HG02943 (cell line): ENCODE data around the gene ARHGEF17.

Source experiments
- ATAC-seq: cut with Tn5 transposase; IDR thresholded peaks from one replicate; pipeline ENCODE4 v1.9.1; 2021; ENCODE audit warnings: mild to moderate bottlenecking, low read depth, moderate library complexity; ENCODE audit not compliant: unreplicated experiment

ARHGEF17 gene

GRCh38 chr11:73376803-73377629 lies 68.9 kb downstream of the ARHGEF17 start:
- ATAC-seq: peak; percentile 22

- ATAC-seq: no peak
Measured at GRCh38 chr11:73379189-73379880, 71.3 kb downstream of the ARHGEF17 start.

- ATAC-seq: no peak
Measured at GRCh38 chr11:73380331-73380730, 72.3 kb downstream of the ARHGEF17 start.

DNA sequence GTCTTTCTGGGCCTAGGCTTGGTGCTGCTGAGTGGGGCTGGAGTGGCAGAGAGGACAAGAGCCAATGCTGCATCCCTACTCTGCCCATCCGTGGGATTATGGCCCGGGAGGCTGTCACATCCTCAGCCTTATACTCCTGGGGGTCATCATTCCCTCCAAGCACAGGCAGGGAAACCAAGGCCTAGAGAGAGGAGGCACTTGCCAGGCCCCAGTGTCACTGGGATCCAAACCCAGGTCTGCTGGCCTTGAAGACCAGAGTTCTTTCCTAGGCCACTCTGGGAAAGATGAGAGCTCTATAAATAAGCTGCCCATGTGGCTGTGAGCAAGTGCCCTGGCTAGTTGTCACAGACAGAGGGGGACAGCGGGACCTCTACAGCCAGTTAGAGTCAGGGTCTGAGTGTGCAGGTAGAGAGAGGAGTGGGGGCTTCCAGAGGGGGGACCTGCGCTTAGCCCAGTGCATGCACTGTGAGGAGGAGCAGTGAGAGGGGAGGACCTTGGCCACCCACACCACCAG lies 72.9 kb downstream of the ARHGEF17 start:
- no peak for ATAC-seq

GRCh38 chr11:73381589-73381988 lies 73.5 kb downstream of the ARHGEF17 start:
- ATAC-seq: no peak

DNA sequence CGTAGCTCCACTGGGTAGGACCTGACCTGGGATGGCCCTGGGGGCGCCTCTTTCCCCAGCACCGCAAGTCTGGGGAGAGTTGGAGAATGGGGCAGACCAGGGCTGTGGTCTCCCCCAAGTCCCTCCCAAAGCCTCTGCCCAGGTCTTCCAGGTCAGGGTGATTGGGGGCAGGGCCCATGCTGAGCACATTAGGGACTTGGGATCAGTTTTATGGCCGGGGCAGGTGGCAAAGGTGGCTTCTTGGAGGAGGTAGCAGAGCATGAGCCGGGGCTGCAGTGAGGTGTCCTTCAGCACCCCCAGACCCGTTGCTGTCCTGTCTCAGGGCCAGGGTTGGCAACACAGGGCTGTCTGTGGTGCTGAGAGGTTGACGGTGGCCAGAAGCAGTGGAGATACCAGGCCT lies 74.1 kb downstream of the ARHGEF17 start:
- no peak for ATAC-seq

DNA sequence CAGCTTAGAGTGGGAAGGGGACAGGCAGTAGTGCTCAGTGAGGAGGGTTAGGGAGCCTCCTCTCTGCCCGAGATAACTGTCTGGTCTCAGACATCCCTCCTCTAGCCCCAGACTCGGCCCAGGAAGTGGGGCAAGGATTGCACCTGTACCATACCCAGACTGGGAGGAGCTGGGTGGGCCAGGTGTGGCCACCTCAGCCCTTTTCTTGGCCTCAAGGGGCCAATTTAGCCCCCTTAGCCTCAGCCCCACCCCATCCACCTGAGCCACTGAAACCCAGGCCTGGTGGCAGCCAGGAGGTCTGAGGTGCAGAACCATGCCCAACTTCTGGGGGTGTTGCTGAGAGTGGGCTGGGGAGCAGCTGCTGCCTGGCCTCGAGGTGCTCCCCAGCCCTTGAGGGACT lies 74.7 kb downstream of the ARHGEF17 start:
- ATAC-seq: no peak

DNA sequence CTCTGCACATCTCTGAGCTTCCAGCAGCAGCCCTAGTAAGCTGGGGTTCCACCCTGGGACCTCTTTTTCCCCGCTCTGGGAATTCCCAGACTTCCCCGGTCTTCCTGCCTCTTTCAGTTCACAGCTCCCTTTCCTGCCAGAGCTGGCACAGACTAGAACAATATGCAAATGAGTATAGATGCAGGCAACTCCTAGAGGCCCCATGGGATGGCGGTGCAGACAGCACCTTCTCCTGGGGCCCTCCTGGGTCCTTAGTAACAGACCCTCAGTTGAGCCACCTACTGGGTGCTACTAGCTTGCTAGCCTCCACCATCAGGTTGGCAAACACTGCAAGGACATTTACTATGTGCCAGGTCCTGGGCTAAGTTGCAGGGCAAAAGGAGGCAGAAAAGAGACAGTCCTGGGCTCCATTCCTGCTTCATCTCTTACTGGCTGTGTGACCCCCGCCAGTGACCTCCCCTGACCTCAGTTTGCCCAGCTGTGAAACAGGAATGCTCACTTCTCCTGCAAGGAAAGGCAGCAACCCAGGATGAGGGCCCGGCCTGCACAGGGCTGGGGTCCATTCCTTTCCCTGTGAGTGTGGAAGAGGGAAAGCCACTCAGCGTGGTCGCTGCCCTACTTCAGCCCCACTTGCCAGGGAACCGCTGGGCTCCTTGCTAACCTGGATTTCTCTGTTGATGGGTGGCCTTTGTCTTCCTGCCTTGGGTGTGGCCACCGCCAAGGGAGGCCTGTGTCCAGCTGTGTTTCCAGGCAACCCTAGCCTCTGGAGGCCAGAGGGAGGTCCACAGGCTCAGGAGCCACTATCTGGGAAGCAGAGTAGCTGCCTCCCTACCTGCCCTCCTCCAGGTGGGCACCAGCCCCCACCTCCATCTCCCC lies 75.4 kb downstream of the ARHGEF17 start:
- ATAC-seq: no peak

DNA sequence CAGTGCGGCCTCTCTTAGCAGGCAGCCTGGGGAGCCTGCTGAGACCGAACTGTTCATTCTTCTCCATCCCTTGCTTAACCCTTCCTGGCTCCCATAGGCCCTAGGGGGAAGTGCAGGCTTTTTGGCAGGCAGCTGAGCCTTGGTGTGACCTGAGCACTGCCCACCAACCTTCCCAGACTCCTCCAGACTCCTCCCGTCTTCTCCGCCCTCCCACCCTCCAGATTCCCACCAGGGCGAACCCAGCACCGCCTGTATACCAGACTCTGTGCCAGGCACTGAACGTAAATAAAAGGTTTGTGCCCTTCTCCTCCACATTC lies 76.0 kb downstream of the ARHGEF17 start:
- no peak for ATAC-seq

DNA sequence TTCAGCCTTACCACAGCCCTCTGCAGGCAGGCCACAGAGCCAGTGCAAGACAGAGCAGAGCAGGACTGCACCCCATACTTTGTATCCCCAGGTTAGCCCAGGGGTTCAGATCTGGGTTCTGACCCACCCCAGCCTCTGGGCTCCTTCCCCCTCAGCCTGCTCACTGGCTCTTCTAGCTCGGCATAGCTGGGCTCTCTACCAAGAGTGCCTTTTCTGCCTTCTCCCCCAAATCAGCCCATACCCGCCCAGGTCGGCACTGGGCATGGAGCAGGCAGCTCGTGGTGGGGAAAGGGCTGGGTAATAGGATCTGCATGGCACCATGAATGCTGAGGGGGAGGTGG lies 76.4 kb downstream of the ARHGEF17 start:
- ATAC-seq: no peak

DNA sequence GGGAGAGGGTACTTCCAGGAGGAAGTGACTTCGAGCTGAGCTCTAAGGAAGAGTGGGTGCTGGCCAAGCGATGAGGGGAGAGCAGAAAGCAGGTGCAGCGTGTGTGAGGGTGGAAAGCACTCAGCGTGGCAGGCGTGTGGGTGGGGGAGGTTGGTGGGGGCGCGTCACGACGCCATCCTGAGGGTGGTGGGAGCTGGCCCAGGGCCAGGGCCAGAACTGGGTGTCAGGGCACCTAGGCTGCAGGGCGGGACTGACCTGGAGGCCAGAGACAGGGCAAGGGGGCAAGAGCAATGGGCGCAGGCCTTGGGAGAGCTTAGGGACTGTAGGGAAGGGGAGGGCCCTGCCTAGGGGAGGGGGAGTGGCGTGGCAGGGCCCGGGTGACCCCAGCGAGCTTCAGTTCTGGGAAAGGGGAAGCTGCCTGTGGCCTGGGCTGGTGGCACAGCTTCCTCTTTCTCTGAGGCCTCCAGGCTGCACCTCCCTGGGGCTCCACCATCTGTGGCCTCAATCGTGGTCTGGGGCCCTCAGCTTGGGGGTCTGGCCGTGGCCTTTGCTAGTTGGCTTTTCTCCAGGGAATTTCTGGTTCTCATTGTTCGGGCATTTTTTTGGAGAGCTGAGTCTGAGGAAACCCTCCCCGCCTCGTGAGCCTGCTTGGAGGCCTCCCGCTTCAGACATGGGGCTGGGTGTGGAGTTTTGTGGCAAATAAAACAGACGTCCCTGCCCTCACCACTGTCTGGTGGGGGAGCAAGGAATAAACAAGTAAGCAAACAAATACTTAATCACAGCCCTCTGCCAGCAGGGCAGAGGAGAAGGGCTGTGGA lies 77.0 kb downstream of the ARHGEF17 start:
- no peak for ATAC-seq

- ATAC-seq: no peak
Measured at GRCh38 chr11:73386016-73386415, 77.9 kb downstream of the ARHGEF17 start.

DNA sequence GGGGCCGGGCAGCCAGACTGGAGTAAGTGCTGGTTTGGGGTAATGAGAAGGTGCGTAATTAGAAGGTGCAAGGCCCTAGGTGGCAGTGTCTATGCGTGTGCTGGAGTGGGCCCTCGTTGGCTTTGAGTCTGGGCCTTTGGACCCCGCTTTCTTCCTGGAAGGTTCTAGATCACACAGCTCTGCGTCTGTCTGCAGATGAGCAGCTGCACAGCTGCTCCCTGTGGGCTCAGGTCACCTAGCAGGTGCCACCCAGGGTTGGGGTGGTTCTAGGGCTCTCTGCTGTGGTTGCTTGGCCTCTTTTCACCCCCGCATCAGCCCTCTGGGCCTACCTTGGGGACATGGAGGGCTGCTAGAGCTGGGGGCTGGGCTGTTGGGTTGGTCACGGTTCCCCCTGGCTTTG lies 78.5 kb downstream of the ARHGEF17 start:
- no peak for ATAC-seq

GRCh38 chr11:73387594-73388264 lies 79.7 kb downstream of the ARHGEF17 start:
- no peak for ATAC-seq

DNA sequence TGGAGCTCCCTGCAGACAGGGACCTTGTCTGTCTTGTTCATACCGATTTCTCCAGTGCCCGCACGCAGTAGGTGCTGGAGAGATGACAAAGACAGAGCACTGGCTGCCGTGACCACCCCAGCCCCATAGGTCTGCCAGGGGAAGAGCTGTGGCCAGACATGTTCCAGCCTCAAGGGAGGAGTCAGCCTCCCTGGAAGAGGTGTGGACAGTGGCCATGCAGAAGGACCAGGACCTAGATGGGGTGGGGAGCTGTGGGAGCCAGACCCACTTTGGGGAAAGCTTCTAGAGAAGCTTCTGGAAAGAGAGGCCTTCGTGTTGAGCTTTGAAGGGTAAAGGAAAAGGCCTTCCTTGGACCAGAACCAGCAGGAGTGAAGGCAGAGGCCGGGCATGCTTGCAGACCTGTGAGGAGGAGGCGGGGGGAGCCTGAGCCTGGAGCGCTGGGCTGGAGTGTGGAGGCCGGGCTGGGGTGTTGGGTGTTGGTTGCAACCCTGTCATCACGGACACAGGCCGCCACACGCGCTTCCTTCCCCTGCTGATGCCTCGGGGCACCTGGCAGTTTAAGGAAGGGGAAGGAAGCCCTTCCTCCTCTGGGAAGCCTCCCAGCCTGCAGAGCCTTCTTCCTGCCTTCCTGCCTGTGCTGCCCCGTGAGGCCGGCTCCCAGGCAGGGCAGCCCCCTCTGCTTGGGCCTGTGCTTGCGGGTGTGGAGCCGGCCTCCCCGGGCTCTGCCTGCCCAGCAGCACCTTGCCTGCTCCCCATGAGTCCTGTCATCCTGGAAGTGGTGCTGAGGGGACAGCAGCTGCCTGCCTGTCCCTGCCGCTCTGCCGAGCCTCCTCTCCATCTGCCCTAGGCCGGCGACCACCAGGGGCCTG lies 80.4 kb downstream of the ARHGEF17 start:
- no peak for ATAC-seq

- no peak for ATAC-seq
Measured at GRCh38 chr11:73389134-73389525, 81.1 kb downstream of the ARHGEF17 start.

DNA sequence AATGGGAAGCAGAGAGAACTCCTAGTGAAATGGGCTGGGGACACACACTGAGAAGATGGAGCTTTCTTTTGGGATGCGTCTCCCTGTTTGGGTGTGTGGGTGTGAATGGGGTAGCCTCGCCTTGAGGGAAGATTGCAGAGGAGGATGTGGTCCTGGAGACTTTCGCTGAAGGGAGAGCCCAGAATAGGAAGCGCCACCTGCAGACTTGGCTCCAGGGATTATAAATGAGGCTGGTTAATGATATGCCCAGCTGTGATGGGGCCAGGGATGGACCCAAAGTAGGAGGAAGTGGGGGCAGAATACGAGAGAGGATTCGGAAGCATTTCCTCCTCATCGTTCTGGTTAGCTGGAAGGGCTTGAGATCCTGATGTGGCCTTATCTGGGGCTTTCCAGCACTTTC lies 81.8 kb downstream of the ARHGEF17 start:
- ATAC-seq: no peak

- ATAC-seq: no peak
Measured at GRCh38 chr11:73390601-73391565, 82.8 kb downstream of the ARHGEF17 start.
